HG03469 (cell line): ENCODE measurements around the gene YTHDC2.

ENCODE experiments used
- ATAC-seq: cut with Tn5 transposase; IDR thresholded peaks from one replicate; pipeline ENCODE4 v1.9.1; 2021; ENCODE audit warnings: mild to moderate bottlenecking, moderate library complexity, moderate number of reproducible peaks; ENCODE audit not compliant: unreplicated experiment

YTHDC2 gene

DNA sequence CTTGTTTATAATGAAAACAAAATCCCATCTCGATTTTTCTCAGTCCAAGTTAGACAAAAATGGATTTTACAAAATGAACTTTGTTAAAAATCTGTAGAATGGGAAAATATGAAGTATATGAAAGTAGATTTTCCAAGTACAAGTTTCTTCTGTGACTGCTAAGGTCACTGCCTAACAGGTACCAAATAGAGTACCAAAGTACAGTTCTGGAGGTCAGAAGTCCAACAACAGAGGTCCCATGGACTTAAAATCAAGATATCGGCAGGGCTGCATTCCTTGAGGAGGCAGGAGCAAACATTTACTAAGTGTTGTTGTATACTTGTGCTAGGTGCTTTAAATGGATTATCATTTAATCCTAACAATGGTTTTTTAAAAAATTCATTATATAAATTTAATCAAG lies 5.9 kb downstream of the YTHDC2 start:
- no peak for ATAC-seq

DNA sequence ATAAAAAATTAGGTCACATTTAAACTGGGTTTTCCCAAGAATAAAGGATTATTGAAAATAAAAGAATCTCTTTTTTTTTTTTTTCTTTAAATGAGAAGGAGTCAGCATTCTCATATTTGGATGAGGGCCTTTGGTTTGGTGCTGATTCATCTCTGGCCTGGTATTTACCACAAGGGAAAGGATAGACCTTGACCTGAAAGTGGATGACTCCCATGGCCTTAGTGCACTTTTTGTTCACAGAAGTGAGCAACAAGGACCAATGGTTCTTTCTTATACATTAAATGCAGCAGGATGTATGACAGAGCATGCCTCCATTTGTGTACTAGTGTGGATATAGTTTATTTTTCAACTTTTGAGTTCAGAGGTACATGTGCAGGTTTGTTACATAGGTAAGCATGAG lies 6.9 kb downstream of the YTHDC2 start:
- ATAC-seq = peak; percentile 67

DNA sequence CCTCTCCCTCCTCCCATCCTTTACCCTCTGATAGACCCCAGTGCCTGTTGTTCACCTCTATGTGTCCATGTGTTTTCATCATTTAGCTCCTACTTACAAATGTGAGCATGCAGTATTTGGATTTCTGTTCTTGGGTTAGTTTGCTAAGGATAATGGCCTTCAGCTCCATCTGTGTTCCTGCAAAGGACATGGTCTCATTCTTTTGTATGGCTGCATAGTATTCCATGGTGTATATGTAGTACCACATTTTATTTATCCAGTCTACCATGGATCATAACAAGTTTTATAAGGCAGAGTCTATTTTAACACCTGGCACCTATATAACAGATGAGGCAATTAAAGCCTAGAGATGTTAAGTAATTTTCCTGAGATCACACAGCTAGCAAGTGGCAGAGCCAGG lies 7.4 kb downstream of the YTHDC2 start:
- ATAC-seq = no peak

DNA sequence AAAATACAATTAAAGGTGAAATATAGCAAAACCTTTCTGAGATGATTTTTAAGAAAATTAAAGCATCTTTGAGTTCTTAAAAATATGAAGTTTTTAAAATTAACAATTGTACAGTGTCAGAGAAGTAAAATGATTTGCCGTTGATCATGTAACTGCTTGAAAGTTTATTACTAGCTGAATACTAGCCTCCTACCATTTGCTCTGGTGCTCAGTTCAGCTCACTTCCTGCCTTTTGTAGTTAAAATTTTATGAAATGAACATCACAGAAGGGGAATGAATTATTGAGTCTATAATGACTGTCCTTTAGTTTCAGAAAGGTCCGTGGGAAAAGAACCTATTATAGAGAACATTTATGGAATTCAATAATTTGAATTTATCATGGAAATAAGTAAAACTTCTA lies 9.7 kb downstream of the YTHDC2 start:
- ATAC-seq = no peak

DNA sequence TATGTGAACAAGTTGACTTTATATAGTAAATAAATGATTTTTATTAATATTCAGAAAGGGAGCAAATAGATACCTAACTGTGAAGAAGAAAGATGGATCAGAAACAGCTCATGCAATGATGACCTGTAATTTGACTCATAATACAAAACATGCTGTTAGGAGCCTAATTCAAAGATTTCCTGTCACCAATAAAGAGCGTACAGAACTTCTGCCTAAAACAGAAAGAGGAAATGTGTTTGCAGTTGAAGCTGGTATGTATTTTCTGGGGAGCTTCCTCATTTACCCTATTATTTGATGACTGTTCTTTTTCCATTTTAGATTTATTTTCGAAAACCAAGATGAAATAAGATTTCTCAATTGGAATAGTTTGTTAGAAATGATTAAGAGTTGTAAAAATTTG lies 11.4 kb downstream of the YTHDC2 start:
- peak; percentile 51 for ATAC-seq

DNA sequence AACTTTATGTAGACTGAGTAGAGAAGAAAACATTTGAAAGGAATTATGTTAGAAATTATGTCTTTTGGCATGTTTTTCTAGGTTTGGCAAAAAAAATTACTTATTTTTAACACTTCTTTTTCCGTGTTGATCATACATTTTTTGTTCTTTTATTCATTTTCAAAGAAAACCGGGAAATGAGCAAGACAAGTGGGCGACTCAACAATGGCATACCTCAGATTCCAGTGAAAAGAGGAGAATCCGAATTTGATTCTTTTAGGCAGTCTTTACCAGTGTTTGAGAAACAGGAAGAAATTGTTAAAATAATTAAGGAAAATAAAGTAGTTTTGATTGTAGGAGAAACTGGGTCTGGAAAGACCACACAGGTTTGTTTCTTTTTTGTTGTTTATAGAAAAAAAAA lies 12.9 kb downstream of the YTHDC2 start:
- ATAC-seq = no peak

DNA sequence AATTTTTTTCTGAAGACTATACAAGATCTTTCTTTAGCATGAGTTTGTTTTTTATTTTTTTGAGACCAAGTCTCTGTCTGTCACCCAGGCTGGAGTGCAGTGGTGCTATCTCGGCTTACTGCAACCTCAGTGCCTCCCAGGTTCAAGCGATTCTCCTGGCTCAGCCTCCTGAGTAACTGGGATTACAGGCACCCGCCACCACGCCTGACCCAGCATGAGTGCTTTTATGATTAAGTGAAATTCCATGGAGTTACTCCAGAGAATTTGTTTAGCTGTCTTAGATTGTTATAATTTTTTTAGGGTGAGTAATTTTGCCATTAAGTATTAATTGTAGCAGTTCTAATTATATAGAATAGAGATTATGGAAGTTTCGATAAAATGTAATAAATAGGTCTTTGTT lies 14.3 kb downstream of the YTHDC2 start:
- ATAC-seq = no peak

DNA sequence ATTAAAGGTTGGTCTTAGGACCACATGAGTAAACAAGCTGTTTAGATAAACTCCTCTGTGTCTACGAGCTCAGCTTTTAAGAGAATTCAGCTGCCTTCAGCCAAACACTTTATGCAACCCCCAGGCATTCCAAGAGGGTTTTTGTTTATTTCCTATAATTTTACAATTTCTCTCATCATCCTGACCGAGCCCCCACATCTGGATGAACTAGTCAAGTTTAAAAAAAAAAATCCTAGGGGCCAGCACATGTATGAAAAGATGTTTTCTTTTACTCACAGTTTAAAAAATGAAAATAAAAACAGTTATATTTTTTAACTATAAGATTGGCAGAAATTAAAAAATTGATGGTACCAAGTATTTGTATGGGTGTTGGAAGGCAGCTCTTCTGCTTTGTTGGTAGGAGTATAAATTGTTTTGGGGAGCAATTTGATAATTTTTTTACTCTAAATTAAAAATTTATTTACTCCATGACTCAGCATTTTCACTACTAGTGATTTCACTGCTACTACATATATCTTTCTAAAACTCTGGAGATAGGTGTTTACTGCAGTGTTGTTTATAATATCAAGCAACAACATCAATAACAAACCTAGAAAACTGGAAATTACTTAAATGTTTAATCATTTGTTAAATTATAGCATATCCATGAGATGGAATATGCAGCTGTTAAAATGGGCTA lies 18.1 kb downstream of the YTHDC2 start:
- no peak for ATAC-seq

DNA sequence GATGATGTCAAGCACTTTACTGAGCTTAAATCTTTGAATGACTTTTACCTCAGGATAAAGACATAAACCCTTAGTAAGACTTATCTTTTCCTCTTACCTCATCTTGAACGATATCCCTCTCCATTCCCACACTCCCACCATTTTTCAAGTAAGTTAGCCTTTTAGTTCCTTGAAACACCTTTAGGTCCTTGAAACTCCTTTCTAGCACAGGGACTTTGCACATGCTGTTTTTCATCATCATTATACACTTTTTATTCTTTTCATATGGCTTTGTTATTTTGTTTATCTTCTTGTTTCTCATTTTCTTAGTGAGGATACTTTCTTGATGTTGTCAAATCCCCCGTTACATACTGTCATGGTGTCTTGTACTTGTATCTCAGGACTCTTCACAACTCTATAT lies 24.8 kb downstream of the YTHDC2 start:
- no peak for ATAC-seq

DNA sequence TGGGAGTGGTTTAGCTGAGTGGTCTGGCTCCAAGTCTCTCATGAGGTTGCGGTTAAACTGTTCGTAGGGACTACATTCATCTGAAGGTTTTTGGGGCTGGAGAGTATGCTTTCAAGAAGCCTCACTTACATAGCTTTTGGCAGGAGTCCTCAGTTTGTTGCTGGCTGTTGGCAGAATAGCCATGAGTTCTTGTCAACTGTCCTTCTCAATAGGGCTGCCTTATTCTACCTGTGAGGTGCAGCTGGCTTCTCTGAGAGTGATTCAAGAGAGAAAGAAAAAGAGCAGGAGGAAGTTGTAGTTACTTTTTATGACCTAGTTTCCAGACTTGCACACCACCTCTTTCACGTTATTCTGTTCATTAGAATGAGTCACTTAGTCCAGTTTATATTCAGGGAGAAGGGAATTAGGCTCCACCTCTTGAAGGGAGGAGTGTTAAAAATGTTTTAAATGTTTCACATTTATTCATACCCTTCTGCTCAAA lies 33.2 kb downstream of the YTHDC2 start:
- no peak for ATAC-seq

DNA sequence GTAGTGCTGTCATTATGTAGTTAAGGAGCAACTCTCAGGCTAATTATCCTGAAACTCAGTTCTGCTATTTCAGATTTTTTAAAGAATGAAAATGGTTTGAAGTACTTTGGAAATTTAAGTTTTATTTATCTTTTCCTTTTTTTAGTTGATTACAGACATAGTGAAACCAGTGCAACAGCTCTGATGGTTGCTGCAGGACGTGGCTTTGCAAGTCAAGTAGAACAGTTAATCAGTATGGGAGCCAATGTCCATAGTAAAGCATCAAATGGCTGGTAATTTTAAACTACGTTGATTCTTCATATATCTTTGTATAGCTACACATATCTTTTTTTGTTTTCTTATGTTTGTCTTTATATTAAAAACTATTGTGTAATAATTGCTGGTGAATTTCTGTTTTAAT lies 34.9 kb downstream of the YTHDC2 start:
- peak; percentile 76 for ATAC-seq

DNA sequence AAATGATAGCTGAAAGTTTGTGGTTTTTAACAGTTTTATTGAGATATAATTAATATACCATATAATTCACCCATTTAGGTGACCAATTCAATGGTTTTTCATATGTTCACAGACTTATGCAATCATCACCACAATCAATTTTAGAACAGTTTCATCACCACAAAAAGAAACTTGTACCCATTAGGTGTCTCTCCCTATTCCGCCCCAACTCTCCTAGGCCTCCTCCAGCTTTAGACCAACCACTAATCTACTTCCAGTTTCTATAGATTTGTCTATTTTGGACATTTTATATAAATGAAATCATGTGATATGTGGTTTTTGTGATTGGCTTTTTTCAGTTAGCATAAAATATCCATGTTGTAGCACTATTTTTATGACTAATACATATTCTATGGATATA lies 38.6 kb downstream of the YTHDC2 start:
- no peak for ATAC-seq

DNA sequence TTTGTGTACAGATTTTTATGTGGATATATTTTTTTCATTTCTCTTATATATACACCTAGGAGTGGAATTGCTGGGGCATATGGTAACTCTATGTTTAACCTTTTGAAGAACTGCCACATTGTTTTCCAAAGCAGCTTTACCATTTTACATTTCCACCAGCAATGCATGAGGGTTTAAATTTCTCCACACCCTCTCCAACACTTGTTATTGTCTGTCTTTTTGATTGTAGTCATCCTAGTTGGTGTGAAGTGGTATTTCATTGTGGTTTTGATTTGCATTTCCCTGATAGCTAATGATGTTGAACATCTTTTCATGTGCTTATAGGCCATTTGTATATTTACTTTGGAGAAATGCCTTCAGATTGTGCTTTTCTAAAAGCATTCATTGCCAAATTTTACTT lies 39.1 kb downstream of the YTHDC2 start:
- ATAC-seq = no peak

DNA sequence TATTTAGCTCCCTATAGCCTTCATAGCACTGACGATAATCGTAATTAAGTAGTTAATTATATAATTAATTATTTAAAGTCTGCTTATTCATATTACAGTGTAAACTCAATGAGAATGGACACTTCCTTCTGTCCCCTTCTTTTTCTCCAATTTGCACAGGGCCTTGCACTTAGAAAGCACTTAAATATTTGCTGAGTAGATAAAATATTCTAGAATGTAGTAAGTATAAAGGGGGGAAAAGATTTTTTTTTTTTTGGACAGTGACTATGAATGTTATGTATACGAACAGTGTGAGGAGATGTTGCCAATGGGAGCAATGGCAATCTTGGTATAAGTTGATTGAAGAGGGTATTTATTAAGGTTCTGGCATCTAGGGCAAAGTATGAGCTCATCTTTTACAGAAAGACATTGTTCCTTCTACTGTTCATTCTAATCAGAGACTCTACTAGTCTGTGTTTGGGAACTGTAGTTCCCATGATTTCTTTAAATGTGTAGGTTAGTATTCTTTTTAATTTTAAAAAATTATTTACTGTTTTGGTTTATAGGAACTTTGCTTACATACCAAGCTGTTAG lies 49.4 kb downstream of the YTHDC2 start:
- ATAC-seq = no peak

DNA sequence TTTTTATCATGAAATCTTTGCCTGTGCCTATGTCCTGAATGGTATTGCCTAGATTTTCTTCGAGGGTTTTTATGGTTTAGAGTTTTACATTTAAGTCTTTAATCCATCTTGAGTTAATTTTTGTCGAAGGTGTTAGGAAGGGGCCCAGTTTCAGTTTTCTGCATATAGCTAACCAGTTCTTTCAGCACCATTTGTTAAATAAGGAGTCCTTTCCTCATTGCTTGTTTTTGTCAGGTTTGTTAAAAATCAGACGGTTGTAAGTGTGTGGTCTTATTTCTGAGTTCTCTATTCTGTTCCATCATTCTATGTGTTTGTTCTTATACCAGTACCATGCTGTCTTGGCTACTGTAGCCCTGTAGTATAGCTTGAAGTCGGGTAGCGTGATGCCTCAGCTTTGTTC lies 55.9 kb downstream of the YTHDC2 start:
- ATAC-seq = no peak

DNA sequence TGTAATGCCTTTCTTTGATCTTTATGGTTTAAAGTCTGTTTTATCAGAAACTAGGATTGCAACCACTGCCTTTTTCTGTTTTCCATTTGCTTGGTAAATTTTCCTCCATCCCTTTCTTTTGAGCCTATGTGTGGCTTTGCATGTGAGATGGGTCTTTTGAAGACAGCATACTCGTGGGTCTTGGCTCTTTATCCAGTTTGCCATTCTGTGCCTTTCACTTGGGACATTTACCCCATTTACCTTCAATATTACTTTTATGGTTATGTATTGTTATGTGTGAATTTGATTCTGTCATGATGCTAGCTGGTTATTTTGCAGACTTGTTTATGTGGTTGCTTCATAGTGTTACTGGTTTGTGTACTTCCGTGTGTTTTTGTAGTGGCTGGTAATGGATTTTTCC lies 59.2 kb downstream of the YTHDC2 start:
- no peak for ATAC-seq

DNA sequence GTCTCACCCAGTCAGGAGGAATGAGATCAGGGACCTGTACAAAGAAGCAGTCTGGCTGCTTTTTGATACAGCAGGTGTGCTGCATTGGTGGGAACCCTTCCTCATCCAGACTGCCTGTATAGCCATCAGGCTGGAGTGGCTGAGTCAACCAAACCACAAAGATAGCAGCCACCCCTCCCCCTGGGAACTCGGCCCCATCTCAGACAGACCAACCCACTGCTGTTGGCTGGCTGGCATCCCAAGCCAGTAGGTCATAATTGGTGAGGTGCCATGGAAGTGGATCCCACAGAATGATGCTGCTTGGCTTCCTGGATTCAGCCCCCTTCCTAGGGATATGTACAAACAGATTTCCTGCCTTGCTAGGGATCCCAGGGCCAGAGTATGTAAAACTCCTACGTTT lies 60.9 kb downstream of the YTHDC2 start:
- no peak for ATAC-seq

DNA sequence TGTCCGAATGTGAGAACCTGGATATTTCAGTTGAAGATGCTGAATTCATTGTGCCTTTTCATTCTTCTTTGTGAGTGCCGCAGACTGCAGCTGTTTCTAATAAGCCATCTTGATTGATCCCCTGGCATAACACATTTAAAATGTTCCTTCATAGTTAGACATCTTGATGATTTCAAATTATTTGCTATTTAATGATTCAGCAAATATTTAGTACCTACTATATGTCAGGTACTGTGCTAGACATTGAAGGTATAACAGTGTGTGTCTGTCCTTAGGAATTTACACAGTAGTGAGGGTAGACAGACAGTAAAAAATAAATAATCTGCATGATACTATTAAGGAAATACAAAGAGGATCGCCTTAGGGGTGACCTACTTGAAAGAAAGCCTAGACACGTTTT lies 61.6 kb downstream of the YTHDC2 start:
- ATAC-seq = no peak

DNA sequence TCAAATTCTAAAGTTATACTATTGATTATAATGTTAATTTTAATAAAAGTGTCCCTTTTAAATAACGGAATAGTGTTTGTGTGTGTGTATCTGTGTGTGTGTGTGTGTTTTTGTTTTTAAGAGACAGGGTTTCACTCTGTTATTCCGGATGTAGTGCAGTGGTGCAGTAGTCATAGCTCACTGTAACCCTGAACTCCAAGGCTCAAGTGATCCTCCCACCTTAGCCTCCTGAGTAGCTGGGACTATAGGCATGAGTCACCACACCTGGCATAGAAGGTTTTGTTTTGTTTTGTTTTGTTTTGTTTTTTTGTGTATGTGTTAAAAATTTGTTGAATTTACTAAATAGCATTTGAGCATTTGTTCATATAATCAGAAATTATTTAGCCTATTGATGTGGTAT lies 64.6 kb downstream of the YTHDC2 start:
- no peak for ATAC-seq

DNA sequence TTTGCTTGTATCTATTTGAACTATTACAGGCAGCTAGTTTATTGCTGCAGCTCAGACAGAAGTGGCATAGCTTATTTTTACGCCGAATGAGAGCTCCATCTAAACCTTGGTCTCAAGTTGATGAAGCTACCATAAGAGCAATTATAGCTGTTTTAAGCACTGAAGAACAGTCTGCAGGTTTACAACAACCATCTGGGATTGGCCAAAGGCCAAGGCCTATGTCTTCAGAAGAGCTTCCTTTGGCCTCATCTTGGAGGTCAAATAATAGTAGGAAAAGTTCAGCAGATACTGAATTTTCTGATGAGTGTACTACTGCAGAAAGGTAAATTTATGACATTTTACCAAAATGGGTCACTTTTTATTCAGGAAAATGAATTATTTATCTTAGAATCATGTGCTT lies 67.9 kb downstream of the YTHDC2 start:
- no peak for ATAC-seq

DNA sequence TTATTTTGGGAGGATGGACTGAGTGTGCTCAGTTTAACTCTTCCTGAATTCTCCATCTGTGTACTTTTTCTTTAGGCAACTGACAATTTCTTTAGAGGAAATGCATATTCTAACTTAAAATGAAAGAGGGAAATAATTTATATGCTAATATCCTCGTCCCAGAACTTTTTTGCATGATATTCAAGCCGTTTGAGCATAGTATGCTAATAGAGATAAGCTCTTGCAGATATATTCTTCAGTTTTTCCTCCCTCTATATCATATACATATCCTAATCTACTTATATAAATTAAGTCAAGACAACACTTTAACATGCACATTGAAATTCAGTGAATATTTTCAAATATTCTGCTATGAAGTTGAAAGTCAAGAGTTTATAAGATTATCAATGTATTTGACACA lies 84.7 kb downstream of the YTHDC2 start:
- ATAC-seq = no peak

DNA sequence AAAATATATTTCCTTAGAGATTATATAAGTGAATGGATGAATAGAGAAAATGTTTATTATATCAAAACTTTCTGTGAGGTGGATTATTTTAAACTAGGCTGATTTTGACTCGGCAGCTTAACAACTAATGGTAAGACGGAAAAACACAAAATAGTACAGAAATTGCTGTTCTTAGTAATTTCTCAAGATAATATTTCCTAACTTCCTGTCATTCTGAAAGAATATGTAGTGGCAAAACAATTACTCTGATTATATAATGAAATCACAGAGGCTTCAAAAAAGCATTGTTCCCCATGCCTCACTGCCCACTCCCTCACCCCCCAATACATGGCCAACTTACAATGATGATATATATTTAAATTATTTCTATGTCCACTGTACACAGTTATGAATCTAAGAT lies 85.4 kb downstream of the YTHDC2 start:
- ATAC-seq = no peak
